Suppressor macrophage treated with lipopolysaccharide for 1 hour (primary cell): ENCODE data around the gene ARAP3.

Source experiments
- DNase-seq, 3 donors: peaks; one replicate each; pipeline ENCODE4 v3.0.0-alpha.2; 2020 to 2022

Gene ARAP3

DNA sequence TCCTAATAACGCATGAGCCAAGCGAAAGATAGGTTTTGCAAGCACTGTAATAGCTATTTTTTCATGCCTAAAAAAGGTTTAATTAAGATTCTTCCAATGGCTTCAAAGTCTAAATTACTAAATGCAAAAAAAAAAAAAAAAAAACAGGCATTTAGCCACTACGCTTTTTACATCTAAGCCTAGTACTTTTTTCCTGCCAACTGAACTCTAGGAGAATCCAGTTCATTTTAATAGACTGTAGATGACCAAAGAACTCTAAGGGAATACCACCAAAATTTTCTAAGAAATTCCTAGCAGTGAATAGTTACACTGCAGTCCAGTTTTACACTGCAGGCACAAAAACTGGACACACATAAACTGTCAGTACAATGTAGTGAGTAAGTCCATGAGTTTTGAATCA lies 73.0 kb downstream of the ARAP3 start:
- no peak for DNase-seq

- no peak for DNase-seq
These were observed 73.5 kb downstream of the ARAP3 start for GRCh38 chr5:141608557-141608956.

DNA sequence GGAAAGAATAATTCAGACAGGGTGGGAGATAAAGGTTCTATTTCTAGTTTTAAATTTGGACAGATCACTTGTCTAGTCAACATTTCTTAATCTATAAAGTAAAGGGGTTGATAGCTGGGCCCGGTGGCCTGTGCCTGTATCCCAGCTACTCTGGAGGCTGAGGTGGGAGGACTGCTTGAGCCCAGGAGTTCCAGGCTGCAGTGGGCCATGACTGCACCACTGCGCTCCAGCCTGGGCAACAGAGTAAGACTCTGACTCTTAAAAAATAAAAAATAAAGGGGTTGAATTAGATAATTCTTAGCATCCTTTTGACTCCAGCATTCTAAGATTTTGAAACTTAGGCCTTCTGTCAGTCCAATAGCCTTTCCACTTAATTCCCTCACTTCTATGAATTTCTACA lies 74.0 kb downstream of the ARAP3 start:
- DNase-seq, result no peak

GRCh38 chr5:141605523-141606277 lies 76.3 kb downstream of the ARAP3 start:
- peak; percentile 77 to 83 (median 82) for DNase-seq

DNA sequence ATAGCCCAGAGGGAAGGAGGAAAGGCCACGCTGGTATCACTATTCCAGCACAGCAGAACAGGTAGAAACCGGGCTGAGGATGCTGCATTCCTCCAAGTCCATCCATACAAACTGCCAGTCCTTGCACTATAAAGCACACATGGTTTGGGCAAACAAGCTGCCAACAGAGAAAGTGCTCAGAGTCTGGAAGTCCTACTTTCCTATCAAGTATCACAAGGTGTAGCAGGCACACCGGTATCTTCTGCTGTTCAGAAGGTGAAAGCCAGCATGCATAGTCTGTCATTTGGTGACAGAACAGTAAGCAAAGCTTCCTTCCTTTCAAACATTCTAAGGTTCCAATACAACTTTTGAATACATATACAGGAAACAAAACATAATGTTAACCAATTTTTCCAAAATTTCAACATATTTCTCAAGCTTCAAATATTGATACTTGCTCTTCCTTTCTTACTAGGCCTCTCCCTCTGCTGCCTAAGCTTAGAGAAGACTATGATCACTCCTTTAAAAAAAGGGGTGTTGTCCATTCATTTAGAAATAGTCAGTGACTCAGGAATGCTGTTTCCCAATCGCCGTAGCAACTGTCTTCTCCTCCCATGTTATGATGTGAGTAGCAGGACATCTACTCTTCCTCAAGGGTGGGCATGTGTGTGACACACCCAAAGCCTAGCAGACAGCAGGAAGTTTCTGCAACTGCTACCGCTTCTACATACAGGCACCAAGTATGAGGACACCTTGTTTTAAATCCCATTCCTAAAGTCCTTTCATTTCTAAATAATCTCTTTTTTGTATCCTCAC lies 77.9 kb downstream of the ARAP3 start:
- DNase-seq, result peak; percentile 87 to 97 (median 96)
